HCT116 (cell line): ENCODE results near the gene PRG2.

Experiments
- CTCF ChIP-seq, 3 experiments: fragments of 200-600 bp in 1 of 3; sonication (generic) in 1 of 3; IDR thresholded peaks in 2 of 3; conservative IDR thresholded peaks in 1 of 3; 2 replicates each; pipeline ENCODE4 v1.5.1; 2012 to 2017; ENCODE audit warnings: low read depth in 2 of 3, low read length in 2 of 3, antibody characterized with exemption in 1 of 3, borderline replicate concordance in 1 of 3, control low read depth in 1 of 3, mild to moderate bottlenecking in 1 of 3, mixed read lengths in 1 of 3, mixed run types in 1 of 3, moderate library complexity in 1 of 3; ENCODE audit not compliant: insufficient read depth in 1 of 3
- EGR1 ChIP-seq: IDR thresholded peaks from 2 replicates; pipeline ENCODE4 v1.6.1; 2012; ENCODE audit warnings: low read depth
- ELF1 ChIP-seq: IDR thresholded peaks from 2 replicates; pipeline ENCODE4 v1.6.1; 2012; ENCODE audit warnings: low read depth, borderline replicate concordance
- EZH2 ChIP-seq: fragments of 200-600 bp; sonication (generic); IDR thresholded peaks from 2 replicates; pipeline ENCODE4 v1.6.1; 2017; ENCODE audit warnings: antibody characterized with exemption, mixed run types
- JUND ChIP-seq: IDR thresholded peaks from 2 replicates; pipeline ENCODE4 v1.6.1; 2012
- RAD21 ChIP-seq: IDR thresholded peaks from 2 replicates; pipeline ENCODE4 v1.6.1; 2012; ENCODE audit warnings: low read depth, mild to moderate bottlenecking
- SRF ChIP-seq: IDR thresholded peaks from 2 replicates; pipeline ENCODE4 v1.6.1; 2012; ENCODE audit warnings: low read depth
- ZNF274 ChIP-seq: fragments of 200-500 bp; sonication (Bioruptor generic); IDR thresholded peaks from 2 replicates; pipeline ENCODE4 v1.6.1; 2014; ENCODE audit warnings: mild to moderate bottlenecking, low read depth, low read length, inconsistent platforms

GRCh38 chr11:57376095-57377090, 14.1 kb downstream of the PRG2 start:
- TF ChIP-seq EGR1, result no peak
- TF ChIP-seq CTCF (IDR thresholded peaks at IDR 0.05 in 2 of 3, conservative IDR thresholded peaks at IDR 0.05 in 1 of 3; ENCODE audit: borderline replicate concordance in 1 of 3, insufficient read depth in 1 of 3, low read depth in 2 of 3, low read length in 2 of 3), result no peak
- no peak for TF ChIP-seq ELF1
- no peak for TF ChIP-seq EZH2
- TF ChIP-seq SRF, result no peak
- TF ChIP-seq JUND, result no peak
- TF ChIP-seq ZNF274, result no peak
- TF ChIP-seq RAD21, result no peak
